ENCODE results near the gene TMEM150A. TPM values are rescaled to one million over a fixed set of nuclear protein-coding genes. Genes with fewer than 3 reads are reported as not detected.

Gene TMEM150A
- total and polyA plus RNA-seq, 2 of the 13 experiments (the other 11 are each of a cell fraction or from before 2014, with no cell fraction given): 30.1 to 70.4 TPM

- peak; percentile 86; the same call in 1 of the 2 replicates for TF ChIP-seq ZNF318 (CRISPR knock-in tag; IDR thresholded peaks at IDR 0.05)
- TF ChIP-seq KAT7 (CRISPR knock-in tag; IDR thresholded peaks at IDR 0.05; ENCODE audit: borderline replicate concordance): peak; percentile 68; the same call in 1 of the 2 replicates
- TF ChIP-seq GTF2F1 (IDR thresholded peaks at IDR 0.05; ENCODE audit: low read length): 0 out of 2 replicates have a peak, but pooled peaks have one; percentile 39
- peak; percentile 64; the same call in 1 of the 2 replicates for TF ChIP-seq IRX3 (CRISPR knock-in tag; IDR thresholded peaks at IDR 0.05; ENCODE audit: borderline replicate concordance, low read depth)
- TF ChIP-seq GABPB1 (CRISPR knock-in tag; IDR thresholded peaks at IDR 0.05): peak; percentile 86
- no peak for TF ChIP-seq TEF (CRISPR knock-in tag; IDR thresholded peaks at IDR 0.05)
- TF ChIP-seq ZNF607 (CRISPR knock-in tag; IDR thresholded peaks at IDR 0.05; ENCODE audit: borderline replicate concordance): peak; percentile 92
- 0 out of 2 replicates have a peak, but pooled peaks have one; percentile 61 for TF ChIP-seq NAIF1 (CRISPR knock-in tag; IDR thresholded peaks at IDR 0.05; ENCODE audit: borderline replicate concordance)
- no peak for TF ChIP-seq ZNF512 (CRISPR knock-in tag; IDR thresholded peaks at IDR 0.05)
- TF ChIP-seq ZNF530 (CRISPR knock-in tag; IDR thresholded peaks at IDR 0.05; ENCODE audit: low read depth): 0 out of 2 replicates have a peak, but pooled peaks have one; percentile 1
- TF ChIP-seq CREM (IDR thresholded peaks at IDR 0.05): peak; percentile 88
- no peak for TF ChIP-seq CREM (CRISPR knock-in tag; IDR thresholded peaks at IDR 0.05)
- TF ChIP-seq ZSCAN30 (CRISPR knock-in tag; IDR thresholded peaks at IDR 0.05): no peak; the same call in 1 of the 2 replicates
- 0 out of 2 replicates have a peak, but pooled peaks have one; percentile 9 for TF ChIP-seq ZNF292 (CRISPR knock-in tag; IDR thresholded peaks at IDR 0.05; ENCODE audit: borderline replicate concordance, low read depth)
- peak; percentile 52 for TF ChIP-seq ZGPAT (CRISPR knock-in tag; IDR thresholded peaks at IDR 0.05)
- TF ChIP-seq FOXC1 (CRISPR knock-in tag; IDR thresholded peaks at IDR 0.05; ENCODE audit: borderline replicate concordance): peak; percentile 90
Measured at GRCh38 chr2:85595301-85596025, 7.0 kb downstream of the TMEM150A start, which contains the start of gene RNF181 (continued).
